ENCODE results near the gene CIB1.

CIB1 gene

DNA sequence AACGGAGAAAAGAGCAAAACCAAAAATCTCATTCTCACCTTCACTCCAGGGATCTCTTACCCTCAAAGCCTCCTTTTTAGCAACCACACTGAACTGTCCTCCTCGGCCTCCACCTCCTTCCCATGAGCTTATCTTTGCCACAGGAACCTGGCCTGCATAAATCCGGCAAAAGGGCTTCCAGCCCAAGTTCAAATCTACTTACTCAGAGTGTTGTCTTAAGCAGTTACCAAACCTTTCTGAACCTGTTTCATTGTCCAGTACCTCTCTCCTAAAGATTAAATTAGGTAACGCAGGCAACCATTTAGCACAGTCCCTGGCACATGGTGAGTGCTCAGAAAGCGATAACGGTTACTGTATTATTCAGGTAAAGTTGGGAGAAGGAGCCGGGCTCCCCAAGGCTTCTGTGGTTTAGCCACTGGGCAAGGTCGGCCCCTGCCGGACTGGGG lies 777 bp downstream of the CIB1 start:
- peak overlapping the region; percentile 81 for H3K4me3 ChIP-seq (ENCODE audit: low read length, poor library complexity, severe bottlenecking)
- TF ChIP-seq, protein P1, sequence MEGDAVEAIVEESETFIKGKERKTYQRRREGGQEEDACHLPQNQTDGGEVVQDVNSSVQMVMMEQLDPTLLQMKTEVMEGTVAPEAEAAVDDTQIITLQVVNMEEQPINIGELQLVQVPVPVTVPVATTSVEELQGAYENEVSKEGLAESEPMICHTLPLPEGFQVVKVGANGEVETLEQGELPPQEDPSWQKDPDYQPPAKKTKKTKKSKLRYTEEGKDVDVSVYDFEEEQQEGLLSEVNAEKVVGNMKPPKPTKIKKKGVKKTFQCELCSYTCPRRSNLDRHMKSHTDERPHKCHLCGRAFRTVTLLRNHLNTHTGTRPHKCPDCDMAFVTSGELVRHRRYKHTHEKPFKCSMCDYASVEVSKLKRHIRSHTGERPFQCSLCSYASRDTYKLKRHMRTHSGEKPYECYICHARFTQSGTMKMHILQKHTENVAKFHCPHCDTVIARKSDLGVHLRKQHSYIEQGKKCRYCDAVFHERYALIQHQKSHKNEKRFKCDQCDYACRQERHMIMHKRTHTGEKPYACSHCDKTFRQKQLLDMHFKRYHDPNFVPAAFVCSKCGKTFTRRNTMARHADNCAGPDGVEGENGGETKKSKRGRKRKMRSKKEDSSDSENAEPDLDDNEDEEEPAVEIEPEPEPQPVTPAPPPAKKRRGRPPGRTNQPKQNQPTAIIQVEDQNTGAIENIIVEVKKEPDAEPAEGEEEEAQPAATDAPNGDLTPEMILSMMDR (conservative IDR thresholded peaks at IDR 0.05; ENCODE audit: low read length), result peak; percentile 29; the same call in 1 of the 2 replicates
- no peak for TF ChIP-seq EZH2phosphoT487 (IDR thresholded peaks at IDR 0.05; ENCODE audit: borderline replicate concordance)

DNA sequence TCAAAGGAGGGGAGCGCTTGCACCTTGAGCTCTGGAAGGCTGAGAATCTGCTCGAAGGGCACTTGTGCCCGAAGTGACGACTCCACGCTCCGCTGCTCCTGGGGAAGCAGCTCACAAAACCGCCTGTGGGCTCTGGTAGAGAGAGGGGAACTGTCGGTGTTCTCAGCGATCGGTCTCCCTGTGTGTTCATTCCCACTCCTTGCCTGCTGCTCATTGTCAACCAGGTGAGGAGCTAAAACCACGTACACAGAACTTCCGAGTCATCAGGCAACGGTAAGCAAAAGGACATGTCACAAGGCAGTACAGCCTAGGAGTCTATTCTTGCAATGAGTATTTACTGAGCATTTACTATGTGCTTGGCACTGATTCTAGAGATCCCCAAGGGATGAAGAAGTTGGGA lies 1.5 kb downstream of the CIB1 start:
- Histone ChIP-seq H3K4me1 (ENCODE audit: insufficient read depth, low read length, poor library complexity, severe bottlenecking) (peaks cover 34% of the 10 kb centered on the region), H3K9ac (ENCODE audit: low read depth, low read length, poor library complexity, severe bottlenecking) (peak overlapping the region; percentile 69), H3K4me3 (ENCODE audit: low read length, poor library complexity, severe bottlenecking) (peak overlapping the region; percentile 81)

More for the DNA sequence above, 777 bp downstream of the CIB1 start:
- Histone ChIP-seq H3K27me3 (ENCODE audit: insufficient read depth, low read length, poor library complexity, severe bottlenecking) (no peaks in the 10 kb centered on the region), H4K20me1 (ENCODE audit: insufficient read depth, low read length, poor library complexity, severe bottlenecking) (peaks cover 4% of the 10 kb centered on the region), H3F3A (ENCODE audit: low read depth) (no peaks in the 10 kb centered on the region), H3K36me3 (ENCODE audit: insufficient read depth, low read length) (peaks cover 21% of the 10 kb centered on the region; the same call in 1 of the 2 replicates), H3K9ac (ENCODE audit: low read depth, low read length, poor library complexity, severe bottlenecking) (peak overlapping the region; percentile 69), H2AFZ (ENCODE audit: low read length) (peak overlapping the region; percentile 37), H3K9me3 (ENCODE audit: insufficient read depth, low read depth, low read length) (no peaks in the 10 kb centered on the region), H3K4me2 (ENCODE audit: low read depth, low read length, poor library complexity, severe bottlenecking) (peak overlapping the region; percentile 82), H3K9me2 (replicated peaks; ENCODE audit: low read depth, low read length) (no peaks in the 10 kb centered on the region), H3K79me2 (ENCODE audit: insufficient read depth, low read length) (peaks cover 30% of the 10 kb centered on the region), H3K4me1 (ENCODE audit: insufficient read depth, low read length, poor library complexity, severe bottlenecking) (peaks cover 34% of the 10 kb centered on the region)

DNA sequence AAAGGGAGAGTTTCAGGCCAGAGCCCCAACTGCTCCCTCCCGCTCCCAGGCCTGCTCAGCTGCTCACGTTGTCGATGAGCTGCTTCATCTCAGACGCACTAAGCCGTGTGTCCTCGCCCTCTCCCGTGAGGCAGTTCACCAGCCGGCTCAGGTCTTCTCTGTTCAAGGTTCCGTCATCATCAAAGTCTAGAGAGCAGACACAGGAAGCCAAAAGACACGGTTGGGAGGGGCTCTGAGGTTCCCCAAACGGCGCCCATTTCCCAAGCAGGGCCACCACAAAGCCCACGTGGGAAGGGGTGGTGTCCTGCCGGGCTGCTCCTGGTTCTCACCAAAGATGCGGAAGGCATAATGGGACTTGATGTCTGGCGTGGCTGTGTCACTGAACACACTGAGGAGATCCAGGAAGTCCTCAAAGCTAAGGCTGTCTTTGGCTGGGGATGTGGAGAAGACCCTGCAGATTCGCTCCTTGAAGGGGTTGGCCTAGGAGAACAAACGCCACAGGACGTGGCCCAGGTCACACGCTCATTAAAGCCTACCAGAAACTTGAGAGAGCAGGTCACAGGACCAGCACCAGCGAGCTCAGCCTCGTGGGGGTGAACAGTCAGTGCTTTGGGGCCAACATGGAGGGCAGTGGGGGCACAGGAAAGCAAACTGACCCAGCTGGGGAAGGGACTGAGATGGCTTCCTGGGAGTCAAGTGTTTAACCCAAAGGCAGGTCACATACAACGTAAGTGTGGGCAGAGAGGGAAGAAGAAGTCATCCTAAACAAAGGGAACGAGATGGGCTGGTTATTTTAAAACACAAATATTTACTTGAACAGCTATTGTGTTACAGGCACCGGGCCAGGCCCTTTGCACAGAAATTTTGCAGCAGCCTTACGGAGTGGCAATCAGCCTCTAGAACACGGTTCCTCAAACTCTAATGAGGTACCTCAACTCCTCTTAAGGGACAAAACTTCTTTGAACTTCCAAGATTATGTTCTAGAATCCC lies 2.4 kb downstream of the CIB1 start:
- Histone ChIP-seq H3K4me2 (ENCODE audit: low read depth, low read length, poor library complexity, severe bottlenecking) (peak overlapping the region; percentile 82), H3K4me1 (ENCODE audit: insufficient read depth, low read length, poor library complexity, severe bottlenecking) (peaks cover 34% of the 10 kb centered on the region), H3F3A (ENCODE audit: low read depth) (no peaks in the 10 kb centered on the region), H3K36me3 (ENCODE audit: insufficient read depth, low read length) (peaks cover 28% of the 10 kb centered on the region; the same call in 1 of the 2 replicates), H3K27me3 (ENCODE audit: insufficient read depth, low read length, poor library complexity, severe bottlenecking) (no peaks in the 10 kb centered on the region), H3K79me2 (ENCODE audit: insufficient read depth, low read length) (peaks cover 30% of the 10 kb centered on the region), H3K9me3 (ENCODE audit: insufficient read depth, low read depth, low read length) (no peaks in the 10 kb centered on the region), H3K9me2 (replicated peaks; ENCODE audit: low read depth, low read length) (no peaks in the 10 kb centered on the region), H3K9ac (ENCODE audit: low read depth, low read length, poor library complexity, severe bottlenecking) (peak overlapping the region; percentile 69), H3K4me3 (ENCODE audit: low read length, poor library complexity, severe bottlenecking) (peak overlapping the region; percentile 81), H2AFZ (ENCODE audit: low read length) (peak overlapping the region; percentile 49), H4K20me1 (ENCODE audit: insufficient read depth, low read length, poor library complexity, severe bottlenecking) (peaks cover 4% of the 10 kb centered on the region)
- TF ChIP-seq, protein P1 (conservative IDR thresholded peaks at IDR 0.05; ENCODE audit: low read length), result no peak

More for the DNA sequence above, 1.5 kb downstream of the CIB1 start:
- TF ChIP-seq, protein P1 (conservative IDR thresholded peaks at IDR 0.05; ENCODE audit: low read length), result no peak
- TF ChIP-seq EZH2phosphoT487 (IDR thresholded peaks at IDR 0.05; ENCODE audit: borderline replicate concordance), result no peak
- no peaks in the 10 kb centered on the region for H3F3A ChIP-seq (ENCODE audit: low read depth)
- H3K9me3 ChIP-seq (ENCODE audit: insufficient read depth, low read depth, low read length), result no peaks in the 10 kb centered on the region
- H3K79me2 ChIP-seq (ENCODE audit: insufficient read depth, low read length), result peaks cover 30% of the 10 kb centered on the region
- peak overlapping the region; percentile 82 for H3K4me2 ChIP-seq (ENCODE audit: low read depth, low read length, poor library complexity, severe bottlenecking)
- H3K9me2 ChIP-seq (replicated peaks; ENCODE audit: low read depth, low read length), result no peaks in the 10 kb centered on the region
- peaks cover 4% of the 10 kb centered on the region for H4K20me1 ChIP-seq (ENCODE audit: insufficient read depth, low read length, poor library complexity, severe bottlenecking)
- peaks cover 28% of the 10 kb centered on the region; the same call in 1 of the 2 replicates for H3K36me3 ChIP-seq (ENCODE audit: insufficient read depth, low read length)
- no peak overlapping the region for H2AFZ ChIP-seq (ENCODE audit: low read length)
- H3K27me3 ChIP-seq (ENCODE audit: insufficient read depth, low read length, poor library complexity, severe bottlenecking), result no peaks in the 10 kb centered on the region
